Neutrophil (primary cell): ENCODE data around the gene C11orf71.

ENCODE experiments used
- H3K27ac ChIP-seq: fragments of 200-600 bp; sonication (generic); 2 replicates; pipeline ENCODE4 v1.5.1; 2016; ENCODE audit warnings: mild to moderate bottlenecking, moderate library complexity
- H3K27me3 ChIP-seq: fragments of 200-600 bp; sonication (generic); 2 replicates; pipeline ENCODE4 v1.6.0; 2016; ENCODE audit warnings: mild to moderate bottlenecking
- H3K36me3 ChIP-seq: fragments of 200-600 bp; sonication (generic); 2 replicates; pipeline ENCODE4 v1.5.1; 2017
- H3K4me1 ChIP-seq, 2 experiments: fragments of 200-600 bp in 1 of 2; sonication (generic) in 1 of 2; 1 replicate in 1 of 2; 2 replicates in 1 of 2; pipeline versions ENCODE4 v1.5.1 to v1.6.1; 2013 to 2016; ENCODE audit warnings: low read depth in 1 of 2, low read length in 1 of 2, mild to moderate bottlenecking in 1 of 2, moderate library complexity in 1 of 2; ENCODE audit not compliant: control insufficient read depth in 1 of 2, insufficient read depth in 1 of 2
- H3K4me3 ChIP-seq, 2 experiments: fragments of 200-600 bp in 1 of 2; sonication (generic) in 1 of 2; 1 replicate in 1 of 2; 2 replicates in 1 of 2; pipeline ENCODE4 v1.5.1; 2013 to 2016; ENCODE audit warnings: low read depth in 1 of 2, low read length in 1 of 2, mild to moderate bottlenecking in 1 of 2, moderate library complexity in 1 of 2
- H3K9me3 ChIP-seq: fragments of 200-600 bp; sonication (generic); 2 replicates; pipeline ENCODE4 v1.5.1; 2016
- CTCF ChIP-seq: fragments of 200-600 bp; sonication (generic); IDR thresholded peaks from 2 replicates; pipeline ENCODE4 v1.5.1; 2016; ENCODE audit warnings: antibody characterized with exemption

C11orf71 gene

GRCh38 chr11:114400216-114400914 lies at the start of gene C11orf71, which contains the start of gene RBM7:
TSS of gene C11orf71 (minus strand) at chr11:114400511. CDS start at chr11:114400331, 180 bp downstream.
TSS of gene RBM7 (plus strand) at chr11:114400666. CDS start at chr11:114400672, 6 bp downstream.
- Histone ChIP-seq H3K9me3 (no peaks in the 10 kb centered on the region), H3K27ac (peak within 1 kb of the TSS; percentile 97), H3K4me3 (peak within 1 kb of the TSS; percentile 72 to 83), H3K36me3 (peaks cover 23% of the 10 kb centered on the region), H3K27me3 (no peaks in the 10 kb centered on the region), H3K4me1 (peaks cover 38 to 46% of the 10 kb centered on the region in 2 experiments)
- peak; percentile 48 for TF ChIP-seq CTCF

GRCh38 chr11:114449845-114450244 lies 49.5 kb upstream of the C11orf71 start:
- Histone ChIP-seq H3K9me3 (no peaks in the 10 kb centered on the region), H3K27ac (no peak overlapping the region), H3K4me3 (no peak overlapping the region), H3K36me3 (peaks cover 8% of the 10 kb centered on the region), H3K4me1 (no peaks in the 10 kb centered on the region), H3K27me3 (no peaks in the 10 kb centered on the region)
- no peak for TF ChIP-seq CTCF

GRCh38 chr11:114448749-114449482 lies 48.6 kb upstream of the C11orf71 start:
- Histone ChIP-seq H3K36me3 (peaks cover 8% of the 10 kb centered on the region), H3K4me1 (no peaks in the 10 kb centered on the region), H3K27me3 (no peaks in the 10 kb centered on the region), H3K4me3 (no peak overlapping the region), H3K9me3 (no peaks in the 10 kb centered on the region), H3K27ac (no peak overlapping the region)
- no peak for TF ChIP-seq CTCF

GRCh38 chr11:114447892-114448291 lies 47.6 kb upstream of the C11orf71 start:
- Histone ChIP-seq H3K36me3 (peaks cover 8% of the 10 kb centered on the region), H3K27ac (no peak overlapping the region)
- TF ChIP-seq CTCF = no peak

GRCh38 chr11:114447444-114447843 lies 47.1 kb upstream of the C11orf71 start:
- H3K36me3 ChIP-seq = peaks cover 8% of the 10 kb centered on the region
- H3K4me3 ChIP-seq = no peak overlapping the region
- TF ChIP-seq CTCF = no peak
- no peaks in the 10 kb centered on the region for H3K4me1 ChIP-seq
- H3K27me3 ChIP-seq = no peaks in the 10 kb centered on the region
- H3K9me3 ChIP-seq = no peaks in the 10 kb centered on the region
- no peak overlapping the region for H3K27ac ChIP-seq

More at GRCh38 chr11:114447892-114448291, 47.6 kb upstream of the C11orf71 start:
- no peaks in the 10 kb centered on the region for H3K4me1 ChIP-seq
- H3K9me3 ChIP-seq = no peaks in the 10 kb centered on the region
- H3K27me3 ChIP-seq = no peaks in the 10 kb centered on the region
- no peak overlapping the region for H3K4me3 ChIP-seq
